Measurements from ENCODE around the gene CPT1A.
A peak's percentile ranks its signal among the peaks of the same experiment; 100 is the strongest.
"Not testable (repeated sequence)": the region's sequence is repeated elsewhere in the genome, so short reads cannot be mapped to it uniquely, and the experiment has no call there.

CPT1A gene

GRCh38 chr11:68841718-68842426, at the start of gene CPT1A:
Gene CPT1A, minus strand, starts transcription at chr11:68841916. Its CDS starts 26,442 bp downstream, at chr11:68815474.
- TF ChIP-seq ZNF274 (IDR thresholded peaks at IDR 0.05; ENCODE audit: low read depth, low read length), result no peak
- H3K4me3 ChIP-seq (ENCODE audit: low read length), result peak within 1 kb of the TSS; percentile 72; the same call in 1 of the 2 replicates

GRCh38 chr11:68890490-68891231, 48.9 kb upstream of the CPT1A start:
- no peak overlapping the region for H3K4me3 ChIP-seq (ENCODE audit: low read length)
- TF ChIP-seq ZNF274 (IDR thresholded peaks at IDR 0.05; ENCODE audit: low read depth, low read length), result no peak

GRCh38 chr11:68889948-68890446, 48.3 kb upstream of the CPT1A start:
- no peak for TF ChIP-seq ZNF274 (IDR thresholded peaks at IDR 0.05; ENCODE audit: low read depth, low read length)
- H3K4me3 ChIP-seq (ENCODE audit: low read length), result no peak overlapping the region

- not testable (repeated sequence) for H3K4me3 ChIP-seq (ENCODE audit: low read length)
These were observed 43.1 kb upstream of the CPT1A start for GRCh38 chr11:68884827-68885226.

GRCh38 chr11:68882391-68882790, 40.7 kb upstream of the CPT1A start:
- H3K4me3 ChIP-seq (ENCODE audit: low read length), result no peak overlapping the region
- no peak for TF ChIP-seq ZNF274 (IDR thresholded peaks at IDR 0.05; ENCODE audit: low read depth, low read length)

- H3K4me3 ChIP-seq (ENCODE audit: low read length), result no peak overlapping the region
- no peak for TF ChIP-seq ZNF274 (IDR thresholded peaks at IDR 0.05; ENCODE audit: low read depth, low read length)
These were observed 39.6 kb upstream of the CPT1A start for GRCh38 chr11:68881320-68881719.

GRCh38 chr11:68880851-68881250, 39.1 kb upstream of the CPT1A start:
- no peak for TF ChIP-seq ZNF274 (IDR thresholded peaks at IDR 0.05; ENCODE audit: low read depth, low read length)
- no peak overlapping the region for H3K4me3 ChIP-seq (ENCODE audit: low read length)

GRCh38 chr11:68878022-68878421, 36.3 kb upstream of the CPT1A start:
- TF ChIP-seq ZNF274 (IDR thresholded peaks at IDR 0.05; ENCODE audit: low read depth, low read length), result no peak
- H3K4me3 ChIP-seq (ENCODE audit: low read length), result no peak overlapping the region

GRCh38 chr11:68872216-68873003, 30.7 kb upstream of the CPT1A start:
- TF ChIP-seq ZNF274 (IDR thresholded peaks at IDR 0.05; ENCODE audit: low read depth, low read length), result no peak

GRCh38 chr11:68870470-68870869, 28.8 kb upstream of the CPT1A start:
- H3K4me3 ChIP-seq (ENCODE audit: low read length), result peak overlapping the region; percentile 35; the same call in 1 of the 2 replicates
- no peak for TF ChIP-seq ZNF274 (IDR thresholded peaks at IDR 0.05; ENCODE audit: low read depth, low read length)

More at GRCh38 chr11:68872216-68873003, 30.7 kb upstream of the CPT1A start:
- H3K4me3 ChIP-seq (ENCODE audit: low read length), result no peak overlapping the region

- H3K4me3 ChIP-seq (ENCODE audit: low read length), result no peak overlapping the region
- TF ChIP-seq ZNF274 (IDR thresholded peaks at IDR 0.05; ENCODE audit: low read depth, low read length), result no peak
These were observed 26.6 kb upstream of the CPT1A start for GRCh38 chr11:68868221-68868835.

GRCh38 chr11:68867066-68867465, 25.4 kb upstream of the CPT1A start:
- TF ChIP-seq ZNF274 (IDR thresholded peaks at IDR 0.05; ENCODE audit: low read depth, low read length), result no peak
- H3K4me3 ChIP-seq (ENCODE audit: low read length), result no peak overlapping the region

GRCh38 chr11:68865241-68865640, 23.5 kb upstream of the CPT1A start:
- no peak overlapping the region for H3K4me3 ChIP-seq (ENCODE audit: low read length)
- no peak for TF ChIP-seq ZNF274 (IDR thresholded peaks at IDR 0.05; ENCODE audit: low read depth, low read length)
